Measurements from ENCODE around the gene SLC6A6.

SLC6A6 gene

DNA sequence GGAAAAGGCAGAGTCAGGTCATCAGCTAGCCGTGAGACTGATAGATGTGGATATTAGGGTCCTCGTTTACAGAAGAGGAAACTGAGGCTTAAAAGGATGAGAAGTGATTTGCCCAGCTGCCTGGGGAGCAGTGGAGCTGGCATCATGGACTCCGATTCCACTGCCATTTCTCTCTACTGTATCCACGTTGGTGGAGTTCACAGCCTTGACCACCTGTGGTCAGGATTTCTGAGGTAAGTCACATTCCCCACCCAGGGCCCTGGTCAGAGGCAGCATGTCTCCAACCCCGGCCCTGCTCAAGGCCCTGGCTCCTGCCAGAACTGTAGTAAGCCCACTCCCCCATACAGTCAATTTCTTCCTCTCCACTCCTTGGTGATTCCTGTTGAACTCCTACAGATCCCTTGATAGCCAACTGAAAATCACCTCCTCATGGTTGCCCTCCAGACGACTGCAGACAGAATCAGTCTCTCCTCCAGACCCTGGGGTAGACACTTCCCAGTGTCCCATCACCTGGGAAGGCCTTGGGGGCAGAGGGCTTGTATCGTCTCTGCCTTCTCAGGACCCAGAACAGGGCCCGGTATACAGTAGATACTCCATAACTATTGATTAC, 41.2 kb upstream of the SLC6A6 start:
- no peak overlapping the region for H3K4me3 ChIP-seq (ENCODE audit: low read depth, low read length)
- TF ChIP-seq, protein P1, sequence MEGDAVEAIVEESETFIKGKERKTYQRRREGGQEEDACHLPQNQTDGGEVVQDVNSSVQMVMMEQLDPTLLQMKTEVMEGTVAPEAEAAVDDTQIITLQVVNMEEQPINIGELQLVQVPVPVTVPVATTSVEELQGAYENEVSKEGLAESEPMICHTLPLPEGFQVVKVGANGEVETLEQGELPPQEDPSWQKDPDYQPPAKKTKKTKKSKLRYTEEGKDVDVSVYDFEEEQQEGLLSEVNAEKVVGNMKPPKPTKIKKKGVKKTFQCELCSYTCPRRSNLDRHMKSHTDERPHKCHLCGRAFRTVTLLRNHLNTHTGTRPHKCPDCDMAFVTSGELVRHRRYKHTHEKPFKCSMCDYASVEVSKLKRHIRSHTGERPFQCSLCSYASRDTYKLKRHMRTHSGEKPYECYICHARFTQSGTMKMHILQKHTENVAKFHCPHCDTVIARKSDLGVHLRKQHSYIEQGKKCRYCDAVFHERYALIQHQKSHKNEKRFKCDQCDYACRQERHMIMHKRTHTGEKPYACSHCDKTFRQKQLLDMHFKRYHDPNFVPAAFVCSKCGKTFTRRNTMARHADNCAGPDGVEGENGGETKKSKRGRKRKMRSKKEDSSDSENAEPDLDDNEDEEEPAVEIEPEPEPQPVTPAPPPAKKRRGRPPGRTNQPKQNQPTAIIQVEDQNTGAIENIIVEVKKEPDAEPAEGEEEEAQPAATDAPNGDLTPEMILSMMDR (IDR thresholded peaks at IDR 0.05; ENCODE audit: borderline replicate concordance, insufficient read depth, low read depth, low read length) = no peak

DNA sequence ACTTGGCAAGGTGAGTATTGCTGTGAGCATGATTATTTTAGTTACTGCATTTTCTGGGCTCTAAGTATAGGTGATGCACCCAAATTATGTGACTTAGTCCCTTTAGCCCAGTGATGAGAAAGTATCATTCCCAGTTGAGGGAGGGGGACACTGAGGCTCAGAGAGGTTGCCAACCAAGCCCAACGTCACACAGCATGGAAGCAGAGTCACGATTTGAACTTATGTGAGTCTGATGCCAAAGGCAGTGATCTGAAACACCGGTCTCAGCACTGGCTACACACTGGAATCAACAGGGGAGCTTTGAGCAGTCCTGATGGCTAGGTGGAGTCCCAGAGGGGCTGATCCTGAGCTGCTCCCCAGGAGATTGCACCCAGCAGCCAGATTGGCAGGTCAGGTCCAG, 39.5 kb upstream of the SLC6A6 start:
- TF ChIP-seq, protein P1 (IDR thresholded peaks at IDR 0.05; ENCODE audit: borderline replicate concordance, insufficient read depth, low read depth, low read length) = no peak
- no peak overlapping the region for H3K4me3 ChIP-seq (ENCODE audit: low read depth, low read length)

DNA sequence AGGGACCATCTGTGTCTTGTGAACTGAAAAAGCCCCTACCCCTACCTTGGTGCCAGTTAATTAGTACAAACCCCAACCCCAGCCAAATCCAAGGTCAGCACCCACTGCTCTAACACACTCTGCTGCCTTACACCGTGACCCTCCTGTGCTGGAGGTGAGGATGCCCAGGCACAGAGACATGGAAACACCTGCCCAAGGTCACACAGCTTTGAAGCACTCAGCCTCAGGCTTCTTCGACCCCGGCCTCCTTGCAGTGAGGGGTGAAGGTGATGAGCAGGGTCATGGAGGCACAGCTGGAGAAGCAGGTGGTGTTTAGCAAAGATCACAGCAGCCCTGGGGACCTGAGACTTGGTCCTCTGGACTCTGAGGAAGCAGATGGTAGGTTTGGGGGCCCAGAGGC, 39.0 kb upstream of the SLC6A6 start:
- no peak overlapping the region for H3K4me3 ChIP-seq (ENCODE audit: low read depth, low read length)
- TF ChIP-seq, protein P1 (IDR thresholded peaks at IDR 0.05; ENCODE audit: borderline replicate concordance, insufficient read depth, low read depth, low read length) = no peak

DNA sequence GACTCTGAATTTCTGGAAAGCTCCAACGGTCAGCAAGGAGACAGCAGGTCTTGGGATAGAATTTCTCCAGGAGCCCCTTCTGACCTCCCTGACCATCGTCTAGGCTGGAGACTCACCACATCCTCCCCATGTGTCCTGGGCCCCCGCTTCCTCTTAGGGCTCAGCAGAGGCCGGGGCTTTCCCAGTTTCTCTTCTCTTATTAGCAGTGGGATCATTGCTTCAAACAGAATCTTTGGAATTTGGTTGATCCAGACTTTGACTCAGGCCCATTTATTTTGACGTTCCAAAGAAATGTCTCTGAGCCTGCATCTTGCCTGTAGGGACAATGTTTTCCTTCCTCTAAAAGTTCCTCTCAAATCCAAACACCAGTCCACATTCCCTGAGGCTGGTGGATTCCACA, 38.4 kb upstream of the SLC6A6 start:
- H3K4me3 ChIP-seq (ENCODE audit: low read depth, low read length) = no peak overlapping the region
- TF ChIP-seq, protein P1 (IDR thresholded peaks at IDR 0.05; ENCODE audit: borderline replicate concordance, insufficient read depth, low read depth, low read length) = no peak

DNA sequence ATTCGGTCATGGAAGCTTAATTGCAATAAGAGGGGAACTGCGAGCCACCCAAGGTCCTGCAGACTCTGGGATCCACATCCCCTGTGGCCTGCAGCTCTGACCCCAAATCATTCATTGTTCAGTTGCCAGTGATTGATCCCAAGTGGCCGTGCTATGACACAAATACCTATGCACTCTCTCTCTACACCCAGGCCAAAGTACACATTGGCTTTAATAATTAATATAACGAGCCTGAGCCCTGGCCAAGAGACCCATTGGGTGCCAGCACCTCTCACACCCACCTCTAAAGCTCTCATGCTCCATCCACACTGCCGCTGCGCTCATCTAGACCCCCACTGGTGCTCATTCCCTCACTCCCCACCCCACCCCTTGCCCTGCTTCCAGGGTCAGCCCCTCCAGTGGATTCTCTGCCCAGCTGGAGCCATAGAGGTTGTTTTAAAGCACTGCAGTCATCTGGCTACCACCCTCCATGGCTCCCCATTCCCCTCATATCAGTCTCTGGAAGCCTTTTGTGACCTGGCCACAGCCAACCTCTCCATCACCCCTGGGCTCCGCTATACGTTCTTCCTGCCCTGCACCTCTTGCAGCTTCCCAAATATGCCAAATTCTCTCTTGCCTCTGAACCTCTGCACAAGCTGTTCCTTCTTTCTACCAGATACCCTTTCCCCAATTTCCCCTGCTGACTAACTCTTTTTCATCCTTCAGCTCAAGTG, 37.7 kb upstream of the SLC6A6 start:
- TF ChIP-seq, protein P1 (IDR thresholded peaks at IDR 0.05; ENCODE audit: borderline replicate concordance, insufficient read depth, low read depth, low read length) = no peak

DNA sequence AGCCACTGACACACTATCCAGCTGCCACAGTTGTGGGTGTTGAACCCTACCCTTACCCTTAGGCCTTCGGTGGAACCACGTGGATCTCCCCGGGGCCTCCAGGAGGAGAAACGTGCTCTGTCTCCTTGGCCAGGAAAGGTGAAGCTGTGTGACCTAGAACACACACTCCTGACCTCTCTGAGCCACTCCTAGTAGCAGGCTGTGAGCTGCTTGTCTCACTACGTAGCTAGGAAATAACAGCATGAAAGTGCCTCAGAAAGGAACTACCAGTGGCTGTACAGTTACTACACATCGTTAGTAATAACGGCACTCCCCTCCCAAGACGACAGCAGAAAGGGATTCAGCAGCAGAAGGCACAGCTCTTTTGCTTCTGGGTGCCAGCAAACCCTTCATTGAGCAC, 36.2 kb upstream of the SLC6A6 start:
- no peak overlapping the region for H3K4me3 ChIP-seq (ENCODE audit: low read depth, low read length)
- TF ChIP-seq, protein P1 (IDR thresholded peaks at IDR 0.05; ENCODE audit: borderline replicate concordance, insufficient read depth, low read depth, low read length) = no peak

More for the DNA sequence above, 37.7 kb upstream of the SLC6A6 start:
- H3K4me3 ChIP-seq (ENCODE audit: low read depth, low read length) = no peak overlapping the region
